ENCODE results near the gene DDX25. TPM values are rescaled to one million over a fixed set of nuclear protein-coding genes. Genes with fewer than 3 reads are reported as not detected.
A peak's percentile ranks its signal among the peaks of the same experiment; 100 is the strongest.

Gene DDX25
- total RNA-seq, 4 donors from 2014 or later, result 0.17 to 0.42 TPM; not detected in 2

DNA sequence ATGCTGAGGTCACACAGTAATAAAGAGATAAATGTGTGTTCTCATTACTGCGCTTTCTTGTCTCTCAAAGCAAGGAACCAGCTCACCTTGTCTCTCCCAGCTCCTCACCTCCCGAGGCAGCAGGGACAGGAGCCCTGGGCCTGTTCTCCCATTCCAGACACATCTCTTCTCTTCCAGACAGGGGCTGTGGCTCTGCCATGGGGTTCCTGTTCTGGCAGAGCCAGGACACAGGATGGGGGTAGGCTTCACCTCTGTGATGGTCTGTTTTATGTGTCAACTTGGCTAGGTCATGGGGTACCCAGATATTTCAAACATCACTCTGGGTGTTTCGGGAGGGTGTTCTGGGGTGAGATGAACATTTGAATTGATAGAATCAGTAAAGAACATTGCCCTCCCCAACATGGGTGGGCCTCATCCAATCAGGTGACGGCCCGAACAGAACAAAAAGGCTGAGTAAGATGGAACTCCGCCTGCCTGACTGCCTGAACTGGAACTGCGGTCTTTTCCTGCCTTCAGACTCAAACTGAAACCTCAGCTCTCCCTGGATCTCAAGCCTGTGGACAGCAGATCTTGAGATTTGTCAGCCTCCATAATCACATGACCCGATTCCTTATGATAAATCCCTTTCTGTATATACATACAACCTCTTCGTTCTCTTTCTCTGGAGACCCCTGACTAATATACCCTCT, 39.5 kb downstream of the DDX25 start:
- DNase-seq (ENCODE audit: low spot score in 2 of 2), result no peak
- WGBS, 2 donors, result 93 to 96% methylated on average over 9 of the region's 9 CpGs
- no peak overlapping the region for H3K4me3 ChIP-seq (ENCODE audit: low read depth, poor library complexity, severe bottlenecking)
- intact Hi-C loops (cut with DNase I; ENCODE audit: low total_unique reads), result loop anchor here (5.0 kb wide), 1 partner anchor 118 kb away; the partner anchor contains the start of gene CDON
- TF ChIP-seq CTCF (IDR thresholded peaks at IDR 0.05), result no peak
- no peak for TF ChIP-seq POLR2A (IDR thresholded peaks at IDR 0.05)

GRCh38 chr11:125944350-125945010, 40.2 kb downstream of the DDX25 start:
- intact Hi-C loops (cut with DNase I; ENCODE audit: low total_unique reads), result loop anchor here (5.0 kb wide), 1 partner anchor 118 kb away; the partner anchor contains the start of gene CDON
- WGBS, 2 donors, result 88 to 92% methylated on average over 13 of the region's 13 CpGs
- H3K4me3 ChIP-seq (ENCODE audit: low read depth, poor library complexity, severe bottlenecking), result no peak overlapping the region
- peak in 1 of 2 donors; percentile 60 for DNase-seq (ENCODE audit: low spot score in 2 of 2)
- TF ChIP-seq CTCF (IDR thresholded peaks at IDR 0.05), result no peak
- TF ChIP-seq POLR2A (IDR thresholded peaks at IDR 0.05), result no peak

DNA sequence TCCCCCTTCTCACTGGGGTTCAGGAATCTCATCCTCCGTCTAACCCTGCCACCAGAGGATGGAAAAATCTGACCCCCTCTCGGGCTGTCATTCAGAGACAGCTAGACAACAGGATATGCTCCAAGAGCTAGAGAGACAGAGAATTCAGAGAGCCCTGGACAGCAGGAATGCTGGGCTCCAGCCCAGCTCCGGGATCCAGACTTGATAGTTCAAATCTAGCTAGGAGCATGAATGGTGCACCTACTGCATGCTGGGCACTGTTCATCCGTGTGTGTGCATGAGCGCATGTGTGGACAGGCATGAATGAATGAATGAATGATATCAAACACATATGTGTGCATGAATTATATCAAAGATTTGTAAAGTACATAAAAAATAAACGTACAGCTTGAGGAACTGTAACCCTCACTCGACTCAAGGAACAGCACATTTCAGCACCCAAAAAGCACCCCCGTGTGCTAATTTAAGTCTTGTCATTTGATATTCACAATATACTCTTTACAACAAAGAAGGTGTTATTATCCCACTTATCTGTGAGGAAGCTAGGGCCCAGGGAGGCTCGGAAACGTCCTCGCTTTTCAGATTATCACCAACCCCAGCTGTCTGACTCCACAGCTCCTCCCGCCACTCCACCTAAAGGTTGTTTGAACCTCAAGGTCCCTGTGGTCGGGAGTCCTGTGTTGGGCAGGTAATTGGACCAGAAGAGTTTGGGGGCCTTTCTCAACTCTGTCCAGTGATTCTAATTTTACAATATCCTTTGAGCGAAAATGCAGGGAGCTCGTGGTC, 40.9 kb downstream of the DDX25 start:
- intact Hi-C loops (cut with DNase I; ENCODE audit: low total_unique reads), result no loop called here
- DNase-seq (ENCODE audit: low spot score in 2 of 2), result no peak
- TF ChIP-seq POLR2A (IDR thresholded peaks at IDR 0.05), result no peak
- no peak for TF ChIP-seq CTCF (IDR thresholded peaks at IDR 0.05)
- H3K4me3 ChIP-seq (ENCODE audit: low read depth, poor library complexity, severe bottlenecking), result no peak overlapping the region
- 77 to 81% methylated on average over 15 of the region's 15 CpGs for WGBS, 2 donors

DNA sequence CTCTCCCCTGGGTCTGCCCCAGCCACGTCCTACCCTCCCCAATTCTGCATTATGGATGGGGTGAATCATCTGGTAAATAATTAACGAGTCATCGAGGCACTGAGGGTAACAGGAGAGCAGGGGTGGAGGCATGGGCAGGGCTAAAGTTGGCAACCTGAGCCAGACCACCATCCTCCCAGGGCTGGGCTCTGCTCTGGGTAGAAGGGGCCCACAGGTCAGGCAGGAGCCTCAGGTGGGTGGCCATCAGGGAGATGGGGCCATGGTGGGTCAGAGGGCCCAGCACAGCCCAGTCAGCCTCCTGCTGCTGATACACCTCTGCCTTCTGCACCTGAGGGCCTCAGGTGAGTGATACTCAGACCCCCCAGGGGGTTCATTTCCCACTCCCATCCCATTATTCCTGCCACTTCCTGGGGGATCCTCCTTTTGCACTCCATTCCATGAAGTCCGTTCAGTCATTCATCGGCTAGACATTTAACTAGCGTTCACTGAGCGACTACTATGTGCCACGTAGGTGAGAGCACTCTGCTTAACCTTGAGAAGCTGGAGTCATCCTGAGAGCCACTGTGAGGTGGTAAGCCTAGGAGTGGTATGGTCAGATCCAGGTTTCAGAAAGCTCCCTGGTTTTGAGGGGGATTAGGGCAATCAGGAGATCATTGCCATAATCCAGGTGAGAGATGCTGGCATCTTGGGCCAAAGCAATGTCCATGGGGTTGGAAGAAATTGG, 41.7 kb downstream of the DDX25 start, which contains the start of gene VSIG10L2:
VSIG10L2 (plus strand) TSS at position 248 of the 724 bp plus-strand sequence; CDS start at position 260, 12 bp downstream.
- H3K4me3 ChIP-seq (ENCODE audit: low read depth, poor library complexity, severe bottlenecking), result no peak within 1 kb of the TSS
- DNase-seq (ENCODE audit: low spot score in 2 of 2), result peak in 1 of 2 donors; percentile 64
- 77 to 83% methylated on average over 8 of the region's 8 CpGs for WGBS, 2 donors
- TF ChIP-seq CTCF (IDR thresholded peaks at IDR 0.05), result no peak
- no peak for TF ChIP-seq POLR2A (IDR thresholded peaks at IDR 0.05)
- intact Hi-C loops (cut with DNase I; ENCODE audit: low total_unique reads), result no loop called here

DNA sequence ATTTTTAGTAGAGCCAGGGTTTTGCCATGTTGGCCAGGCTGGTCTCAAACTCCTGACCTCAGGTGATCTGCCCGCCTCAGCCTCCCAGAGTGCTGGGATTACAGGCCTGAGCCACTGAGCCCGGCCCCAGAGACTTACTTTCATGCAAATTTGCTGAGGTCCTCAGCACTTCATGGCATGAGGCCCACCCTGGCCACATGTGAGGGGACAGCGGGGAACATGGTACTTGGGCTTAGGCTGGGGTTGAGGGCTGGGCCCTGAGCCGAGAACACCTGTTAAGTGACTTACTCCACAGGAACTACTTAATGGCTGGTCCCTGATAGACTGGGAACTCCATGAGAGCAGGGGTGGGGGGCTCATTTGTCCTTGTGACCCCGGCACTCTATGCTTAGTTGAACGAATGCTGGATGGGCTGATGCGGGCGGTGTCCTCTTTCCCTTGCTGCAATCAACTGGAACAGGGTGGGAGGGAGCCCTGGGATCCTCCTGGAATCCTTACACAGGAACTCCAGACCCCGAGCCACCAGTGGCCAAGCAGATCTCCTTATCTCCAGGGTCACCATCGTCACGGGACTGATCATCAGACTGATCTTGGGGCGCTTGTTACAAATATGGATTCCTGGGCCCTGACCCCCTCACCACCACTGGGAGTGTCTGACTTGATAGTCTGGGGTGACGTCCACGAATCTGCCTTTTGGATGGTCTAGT, 42.6 kb downstream of the DDX25 start:
- 92 to 97% methylated on average over 14 of the region's 14 CpGs for WGBS, 2 donors
- intact Hi-C loops (cut with DNase I; ENCODE audit: low total_unique reads), result no loop called here
- no peak for TF ChIP-seq CTCF (IDR thresholded peaks at IDR 0.05)
- no peak for TF ChIP-seq POLR2A (IDR thresholded peaks at IDR 0.05)
- H3K4me3 ChIP-seq (ENCODE audit: low read depth, poor library complexity, severe bottlenecking), result no peak overlapping the region
- DNase-seq (ENCODE audit: low spot score in 2 of 2), result peak in 1 of 2 donors; percentile 83

Data from lower leg skin (tissue), 4 donors.